B cell (primary cell): ENCODE results near the gene KIAA0586.

Experiments
- CTCF ChIP-seq: fragments of 200-600 bp; IDR thresholded peaks from one replicate; pipeline ENCODE4 v1.8.0; 2022; ENCODE audit warnings: antibody characterized with exemption, mild to moderate bottlenecking
- EZH2 ChIP-seq: IDR thresholded peaks from 2 replicates; pipeline ENCODE4 v1.6.1; 2012; ENCODE audit warnings: borderline replicate concordance, low read depth, mild to moderate bottlenecking, moderate library complexity, low read length; ENCODE audit not compliant: insufficient read depth, poor library complexity, severe bottlenecking

GRCh38 chr14:58464652-58465051 lies 37.1 kb downstream of the KIAA0586 start:
- TF ChIP-seq CTCF (no peak), EZH2 (no peak)
